Transverse colon (tissue), 3 donors: ENCODE measurements around the gene GMPR.

Experiments
- POLR2A ChIP-seq: fragments of 450-650 bp; IDR thresholded peaks from one replicate; pipeline ENCODE4 v1.6.1; 2016; ENCODE audit warnings: antibody characterized with exemption, mild to moderate bottlenecking, moderate library complexity
- TF ChIP-seq, protein P1 (sequence below), 5 experiments: fragments of 200-600 bp in 3 of 5; fragments of 450-650 bp in 2 of 5; sonication (generic) in 3 of 5; IDR thresholded peaks; 1 replicate in 2 of 5; 2 replicates in 3 of 5; pipeline ENCODE4 v1.5.1; 2016 to 2017; ENCODE audit warnings: antibody characterized with exemption in 5 of 5, inconsistent platforms in 3 of 5, mild to moderate bottlenecking in 2 of 5, moderate library complexity in 1 of 5

DNA sequence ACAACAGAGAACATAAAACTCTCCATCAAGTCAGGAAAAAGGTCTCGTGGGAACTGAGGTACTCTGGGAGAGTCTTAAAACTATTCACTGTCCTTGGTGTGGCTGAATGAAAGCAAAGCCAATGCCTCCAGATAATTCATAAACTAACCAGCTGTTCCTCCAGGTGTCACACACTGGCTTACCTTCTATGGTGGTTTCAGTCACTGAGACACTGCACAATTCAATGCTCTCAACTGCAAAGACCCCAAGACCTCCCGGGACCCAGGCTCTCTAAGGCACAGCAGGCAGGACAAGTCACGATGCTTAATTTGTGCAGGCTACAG is 100.8 kb downstream of the GMPR start:
- TF ChIP-seq, protein P1, sequence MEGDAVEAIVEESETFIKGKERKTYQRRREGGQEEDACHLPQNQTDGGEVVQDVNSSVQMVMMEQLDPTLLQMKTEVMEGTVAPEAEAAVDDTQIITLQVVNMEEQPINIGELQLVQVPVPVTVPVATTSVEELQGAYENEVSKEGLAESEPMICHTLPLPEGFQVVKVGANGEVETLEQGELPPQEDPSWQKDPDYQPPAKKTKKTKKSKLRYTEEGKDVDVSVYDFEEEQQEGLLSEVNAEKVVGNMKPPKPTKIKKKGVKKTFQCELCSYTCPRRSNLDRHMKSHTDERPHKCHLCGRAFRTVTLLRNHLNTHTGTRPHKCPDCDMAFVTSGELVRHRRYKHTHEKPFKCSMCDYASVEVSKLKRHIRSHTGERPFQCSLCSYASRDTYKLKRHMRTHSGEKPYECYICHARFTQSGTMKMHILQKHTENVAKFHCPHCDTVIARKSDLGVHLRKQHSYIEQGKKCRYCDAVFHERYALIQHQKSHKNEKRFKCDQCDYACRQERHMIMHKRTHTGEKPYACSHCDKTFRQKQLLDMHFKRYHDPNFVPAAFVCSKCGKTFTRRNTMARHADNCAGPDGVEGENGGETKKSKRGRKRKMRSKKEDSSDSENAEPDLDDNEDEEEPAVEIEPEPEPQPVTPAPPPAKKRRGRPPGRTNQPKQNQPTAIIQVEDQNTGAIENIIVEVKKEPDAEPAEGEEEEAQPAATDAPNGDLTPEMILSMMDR (IDR thresholded peaks at IDR 0.05), result no peak
- no peak for TF ChIP-seq POLR2A
